GM18519 (cell line): ENCODE data around the gene ACSBG1.
"Not testable (repeated sequence)": the region's sequence is repeated elsewhere in the genome, so short reads cannot be mapped to it uniquely, and the experiment has no call there.

Experiments
- ATAC-seq: cut with Tn5 transposase; IDR thresholded peaks from one replicate; pipeline ENCODE4 v1.9.1; 2021; ENCODE audit warnings: mild to moderate bottlenecking, moderate library complexity; ENCODE audit not compliant: unreplicated experiment, low FRiP score

Gene ACSBG1

GRCh38 chr15:78255421-78256043 lies 21.2 kb upstream of the ACSBG1 start:
- no peak for ATAC-seq

GRCh38 chr15:78251136-78251535 lies 16.8 kb upstream of the ACSBG1 start:
- no peak for ATAC-seq

- ATAC-seq = no peak
These were observed 14.8 kb upstream of the ACSBG1 start for GRCh38 chr15:78249131-78249530.

- no peak for ATAC-seq
These were observed 13.5 kb upstream of the ACSBG1 start for GRCh38 chr15:78247911-78248310.

GRCh38 chr15:78245976-78246620 lies 11.7 kb upstream of the ACSBG1 start:
- ATAC-seq = not testable (repeated sequence)

- not testable (repeated sequence) for ATAC-seq
These were observed 11.0 kb upstream of the ACSBG1 start for GRCh38 chr15:78245392-78245791.

- ATAC-seq = no peak
These were observed 10.5 kb upstream of the ACSBG1 start for GRCh38 chr15:78244893-78245292.

- no peak for ATAC-seq
These were observed 9.7 kb upstream of the ACSBG1 start for GRCh38 chr15:78244101-78244500.

- no peak for ATAC-seq
These were observed 9.2 kb upstream of the ACSBG1 start for GRCh38 chr15:78243491-78243941.

GRCh38 chr15:78243058-78243457 lies 8.7 kb upstream of the ACSBG1 start:
- no peak for ATAC-seq

GRCh38 chr15:78242128-78242527 lies 7.8 kb upstream of the ACSBG1 start:
- ATAC-seq = no peak

- ATAC-seq = no peak
These were observed 6.7 kb upstream of the ACSBG1 start for GRCh38 chr15:78241017-78241416.

GRCh38 chr15:78239811-78240210 lies 5.4 kb upstream of the ACSBG1 start:
- ATAC-seq = no peak

- no peak for ATAC-seq
These were observed 2.8 kb upstream of the ACSBG1 start for GRCh38 chr15:78237146-78237545.

GRCh38 chr15:78236491-78236890 lies 2.1 kb upstream of the ACSBG1 start:
- no peak for ATAC-seq

- no peak for ATAC-seq
These were observed 869 bp downstream of the ACSBG1 start for GRCh38 chr15:78233496-78233895.

GRCh38 chr15:78232951-78233350 lies 1.4 kb downstream of the ACSBG1 start:
- ATAC-seq = no peak

- ATAC-seq = no peak
These were observed 4.6 kb downstream of the ACSBG1 start for GRCh38 chr15:78229431-78230406.

GRCh38 chr15:78228356-78228996 lies 5.9 kb downstream of the ACSBG1 start:
- no peak for ATAC-seq

GRCh38 chr15:78225783-78226541 lies 8.4 kb downstream of the ACSBG1 start:
- no peak for ATAC-seq
